K562 (cell line): ENCODE data around the gene QARS1. TPM values are rescaled to one million over a fixed set of nuclear protein-coding genes. Genes with fewer than 3 reads are reported as not detected.

Experiments
- CHAMP1 ChIP-seq: fragments of 450-650 bp; IDR thresholded peaks from 2 replicates; pipeline ENCODE4 v1.6.1; 2016; ENCODE audit warnings: mild to moderate bottlenecking
- CHD4 ChIP-seq: fragments of 200-600 bp; sonication (generic); IDR thresholded peaks from 3 replicates; pipeline ENCODE4 v1.6.1; 2012; ENCODE audit warnings: low read depth, mild to moderate bottlenecking, mixed read lengths, low read length, inconsistent platforms; ENCODE audit not compliant: insufficient read depth, insufficient replicate concordance, poor library complexity, severe bottlenecking
- CREB3 ChIP-seq: fragments of 450-650 bp; conservative IDR thresholded peaks from 2 replicates; pipeline ENCODE4 v1.6.1; 2016; ENCODE audit warnings: missing genetic modification characterization, low read depth, mild to moderate bottlenecking, missing compliant biosample characterization, moderate library complexity
- DLX4 ChIP-seq: fragments of 250-450 bp; sonication (Bioruptor Pico); IDR thresholded peaks from 2 replicates; pipeline ENCODE4 v1.6.1; 2021; ENCODE audit warnings: mild to moderate bottlenecking
- FOXK1 ChIP-seq: sonication (generic); formaldehyde crosslinking; IDR thresholded peaks from 2 replicates; pipeline ENCODE4 v1.8.0; 2022; ENCODE audit warnings: missing genetic modification reagents, mild to moderate bottlenecking, borderline replicate concordance
- HNRNPK ChIP-seq: fragments of 200-400 bp; formaldehyde crosslinking; IDR thresholded peaks from one replicate; pipeline ENCODE4 v1.6.1; 2018; ENCODE audit warnings: mild to moderate bottlenecking, low read depth, low read length; ENCODE audit not compliant: poor library complexity, severe bottlenecking
- JUNB ChIP-seq: fragments of 450-650 bp; formaldehyde crosslinking; conservative IDR thresholded peaks from 2 replicates; pipeline ENCODE4 v1.4.0; 2020; ENCODE audit warnings: mild to moderate bottlenecking
- MLLT1 ChIP-seq, 2 experiments: fragments of 450-650 bp; IDR thresholded peaks; 2 replicates each; pipeline ENCODE4 v1.6.1; 2016
- NRF1 ChIP-seq, 2 experiments: fragments of 450-650 bp; IDR thresholded peaks in 1 of 2; conservative IDR thresholded peaks in 1 of 2; 2 replicates each; pipeline ENCODE4 v1.6.1; 2014; ENCODE audit warnings: mild to moderate bottlenecking in 2 of 2
- ZBTB5 ChIP-seq: fragments of 450-650 bp; IDR thresholded peaks from 2 replicates; pipeline ENCODE4 v1.6.1; 2017; ENCODE audit warnings: antibody characterized with exemption
- ZNF384 ChIP-seq: IDR thresholded peaks from 2 replicates; pipeline ENCODE4 v1.6.1; 2012; ENCODE audit warnings: low read depth, low read length, improper control_type of control experiment
- ZNF740 ChIP-seq, 3 experiments: fragments of 200-800 bp in 1 of 3; sonication (Bioruptor generic) in 1 of 3; sonication (generic) in 1 of 3; formaldehyde crosslinking in 1 of 3; IDR thresholded peaks; 2 replicates each; pipeline versions ENCODE4 v1.6.1 to v1.8.0; 2016 to 2022; ENCODE audit warnings: mild to moderate bottlenecking in 2 of 3, missing compliant biosample characterization in 2 of 3, missing genetic modification characterization in 2 of 3, missing genetic modification reagents in 1 of 3
- polyA plus RNA-seq, 8 experiments: library from polyadenylated mRNA; depleted of rRNA in 4 of 8; stranded (reverse) in 5 of 8; unstranded in 3 of 8; fragments of >200 nt; fragmentation: Nextera tagmentation in 2 of 8; fragmentation: Illumina TruSeq in 1 of 8; extraction: Ambion mirVana in 2 of 8; extraction: Trizol in 1 of 8; gene quantifications; 2 replicates each; pipeline versions ENCODE4 v1.2.1 to v1.2.3, GENCODE V29; 2011 to 2014; ENCODE audit warnings: inconsistent platforms in 1 of 8, missing spikeins in 1 of 8
- total RNA-seq, 7 experiments: library from RNA; depleted of rRNA in 6 of 7; stranded (reverse); fragments of >200 nt in 6 of 7; fragmentation: Illumina TruSeq in 2 of 7; extraction: Trizol in 2 of 7; gene quantifications; 2 replicates each; pipeline versions ENCODE4 v1.2.1 to v1.2.3, GENCODE V29; 2011 to 2021; ENCODE audit warnings: low replicate concordance in 1 of 7

QARS1 gene
- total and polyA plus RNA-seq, 9 of the 15 experiments (the other 6 are each of a cell fraction or from before 2014, with no cell fraction given), result 148 to 310 (median 273) TPM

- TF ChIP-seq ZBTB5 (no peak), FOXK1 (no peak), MLLT1 (IDR thresholded peaks at IDR 0.05) (no peak), CHAMP1 (no peak), CHD4 (no peak), HNRNPK (no peak), CREB3 (tag) (no peak), ZNF740 (CRISPR knock-in tag; IDR thresholded peaks at IDR 0.05) (no peak), ZNF740 (tag; IDR thresholded peaks at IDR 0.05) (no peak), JUNB (CRISPR knock-in tag) (no peak), ZNF384 (no peak), NRF1 (conservative IDR thresholded peaks at IDR 0.05 in 1 of 2, IDR thresholded peaks at IDR 0.05 in 1 of 2) (peak; percentile 49 to 62; a peak in 3 of 4 replicates), DLX4 (CRISPR knock-in tag) (no peak)
Observed at GRCh38 chr3:49093853-49094767, 10.4 kb downstream of the QARS1 start, which contains the start of gene QRICH1 (continued).
